Peyer's patch (tissue), 4 donors: Measurements from ENCODE around the gene SMC5.

ENCODE experiments used
- POLR2A ChIP-seq, 2 donors: fragments of 450-650 bp; IDR thresholded peaks; one replicate each; pipeline ENCODE4 v1.5.1; 2017; ENCODE audit warnings: antibody characterized with exemption in 2 of 2, mild to moderate bottlenecking in 2 of 2, moderate library complexity in 2 of 2
- TF ChIP-seq, protein P1 (sequence below), 6 experiments: fragments of 450-650 bp in 4 of 6; fragments of 200-600 bp in 2 of 6; sonication (generic) in 1 of 6; IDR thresholded peaks; one replicate each; pipeline ENCODE4 v1.5.1; 2017 to 2019; ENCODE audit warnings: antibody characterized with exemption in 6 of 6, mild to moderate bottlenecking in 3 of 6, moderate library complexity in 1 of 6

DNA sequence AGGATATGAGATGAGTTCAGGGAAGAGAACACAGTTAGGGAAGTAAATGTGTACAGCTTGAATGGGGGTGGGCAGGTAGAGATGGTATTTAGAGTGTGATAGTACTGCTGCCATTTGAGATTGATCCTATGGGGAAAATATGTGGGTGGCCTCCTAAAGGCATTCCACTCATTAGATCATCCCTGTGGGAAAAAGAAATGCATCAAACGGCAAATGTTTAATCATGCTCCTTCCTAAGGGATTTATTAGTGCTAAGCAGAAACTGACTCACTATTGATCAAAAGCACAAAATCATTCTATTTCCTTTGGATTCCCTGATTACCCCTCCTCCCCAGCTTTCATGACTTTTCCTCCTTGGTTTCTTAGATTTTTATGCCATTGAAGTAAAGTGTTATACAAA is 36.4 kb upstream of the SMC5 start:
- TF ChIP-seq, protein P1, sequence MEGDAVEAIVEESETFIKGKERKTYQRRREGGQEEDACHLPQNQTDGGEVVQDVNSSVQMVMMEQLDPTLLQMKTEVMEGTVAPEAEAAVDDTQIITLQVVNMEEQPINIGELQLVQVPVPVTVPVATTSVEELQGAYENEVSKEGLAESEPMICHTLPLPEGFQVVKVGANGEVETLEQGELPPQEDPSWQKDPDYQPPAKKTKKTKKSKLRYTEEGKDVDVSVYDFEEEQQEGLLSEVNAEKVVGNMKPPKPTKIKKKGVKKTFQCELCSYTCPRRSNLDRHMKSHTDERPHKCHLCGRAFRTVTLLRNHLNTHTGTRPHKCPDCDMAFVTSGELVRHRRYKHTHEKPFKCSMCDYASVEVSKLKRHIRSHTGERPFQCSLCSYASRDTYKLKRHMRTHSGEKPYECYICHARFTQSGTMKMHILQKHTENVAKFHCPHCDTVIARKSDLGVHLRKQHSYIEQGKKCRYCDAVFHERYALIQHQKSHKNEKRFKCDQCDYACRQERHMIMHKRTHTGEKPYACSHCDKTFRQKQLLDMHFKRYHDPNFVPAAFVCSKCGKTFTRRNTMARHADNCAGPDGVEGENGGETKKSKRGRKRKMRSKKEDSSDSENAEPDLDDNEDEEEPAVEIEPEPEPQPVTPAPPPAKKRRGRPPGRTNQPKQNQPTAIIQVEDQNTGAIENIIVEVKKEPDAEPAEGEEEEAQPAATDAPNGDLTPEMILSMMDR (IDR thresholded peaks at IDR 0.05): no peak
- TF ChIP-seq POLR2A (IDR thresholded peaks at IDR 0.05): no peak
